Transverse colon (tissue), 4 donors: ENCODE results near the gene GSTK1.

Experiments used
- CTCF ChIP-seq, 5 experiments: fragments of 200-600 bp in 3 of 5; fragments of 450-650 bp in 2 of 5; sonication (generic) in 3 of 5; IDR thresholded peaks; 1 replicate in 2 of 5; 2 replicates in 3 of 5; pipeline ENCODE4 v1.5.1; 2016 to 2017; ENCODE audit warnings: antibody characterized with exemption in 5 of 5, inconsistent platforms in 3 of 5, mild to moderate bottlenecking in 2 of 5, moderate library complexity in 1 of 5
- POLR2A ChIP-seq: fragments of 450-650 bp; IDR thresholded peaks from one replicate; pipeline ENCODE4 v1.6.1; 2016; ENCODE audit warnings: antibody characterized with exemption, mild to moderate bottlenecking, moderate library complexity
- POLR2AphosphoS5 ChIP-seq, 3 donors: sonication (generic); formaldehyde crosslinking; IDR thresholded peaks; one replicate each; pipeline ENCODE4 v1.6.1; 2016; ENCODE audit warnings: antibody characterized with exemption in 3 of 3

- TF ChIP-seq CTCF (IDR thresholded peaks at IDR 0.05) (no peak), POLR2AphosphoS5 (IDR thresholded peaks at IDR 0.05) (no peak), POLR2A (no peak)
Measured at GRCh38 chr7:143259765-143260164, 3.5 kb upstream of the GSTK1 start.
